ENCODE measurements around the gene NFKBIE.

The NFKBIE gene

GRCh38 chr6:44227148-44227793 lies 38.1 kb downstream of the NFKBIE start:
- DNase-seq, result no peak

DNA sequence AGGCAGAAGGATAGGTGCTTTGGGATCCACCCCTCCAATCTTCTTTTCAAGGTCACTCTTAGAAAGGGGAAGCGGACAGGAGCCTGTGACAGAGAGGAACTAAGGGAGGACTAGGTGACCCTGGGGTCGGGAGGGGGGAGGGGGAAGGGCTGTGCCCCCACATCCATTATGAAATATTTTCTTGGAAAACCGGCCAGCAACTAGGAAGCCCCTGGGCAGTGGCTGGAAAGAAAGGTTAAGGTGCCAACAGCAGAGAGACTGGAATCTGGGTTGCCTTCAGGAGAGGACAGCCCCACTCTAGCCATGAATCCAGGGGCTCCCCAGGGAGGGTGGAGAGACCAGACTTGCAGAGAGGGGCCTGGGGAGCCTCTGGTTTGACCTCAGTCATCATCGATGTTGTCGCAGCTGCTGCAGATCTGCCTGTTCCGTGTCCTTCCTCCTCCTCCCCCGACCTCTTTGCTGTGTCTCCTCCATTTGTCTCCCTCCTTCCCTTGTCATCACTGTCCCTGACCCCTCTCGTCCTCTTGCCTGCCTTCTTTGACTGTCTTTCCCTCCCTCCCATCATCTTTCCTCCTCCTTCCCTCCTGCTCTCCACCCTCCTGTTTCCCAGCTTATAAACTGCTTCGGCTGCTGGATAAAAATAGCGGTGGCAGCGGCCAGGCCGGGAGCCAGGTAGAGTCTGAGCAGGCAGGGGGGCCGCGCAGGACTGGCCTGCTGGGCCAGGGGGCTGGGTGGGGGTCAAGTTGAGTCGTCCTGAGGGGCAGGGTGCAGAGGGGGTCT lies 38.8 kb downstream of the NFKBIE start:
- DNase-seq, result peak in 4 of 51 donors; percentile 13 to 41 (median 24)

DNA sequence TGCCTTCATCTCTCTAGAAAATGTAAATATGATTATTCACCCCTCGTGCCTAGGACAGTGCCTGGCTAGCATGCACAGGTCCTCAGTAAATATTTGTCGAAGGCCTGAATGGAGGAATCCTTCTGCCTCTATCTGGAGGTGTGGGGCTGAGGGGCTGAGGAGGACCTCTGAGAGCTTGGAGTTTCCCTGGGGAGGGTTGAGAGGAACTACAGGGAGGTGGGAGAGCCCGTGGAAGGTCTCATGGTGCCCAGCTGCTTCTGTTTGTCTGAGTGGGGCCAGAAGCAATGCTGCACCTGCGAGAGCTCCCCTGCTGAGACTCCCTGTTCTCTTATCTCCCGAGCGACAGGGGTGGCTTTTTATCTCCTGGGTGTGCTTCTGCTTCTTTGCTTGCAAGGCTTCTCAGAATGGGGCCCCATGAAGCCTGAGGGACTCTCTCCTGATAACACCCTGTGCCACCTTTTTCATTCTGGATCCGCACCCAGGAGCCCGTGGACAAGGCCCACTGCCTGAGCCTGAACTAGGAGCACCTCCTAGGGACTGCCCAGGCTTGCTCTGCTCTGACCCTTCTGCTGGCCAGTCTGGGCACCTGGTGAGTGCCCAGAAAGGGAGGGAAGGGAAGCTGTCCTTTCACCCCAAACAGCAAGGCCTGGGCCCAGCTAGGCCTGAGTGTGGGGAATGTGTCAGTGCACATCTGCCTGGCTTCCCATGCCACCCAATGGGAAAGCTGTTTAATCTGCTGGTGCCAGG lies 39.6 kb downstream of the NFKBIE start:
- no peak for DNase-seq

DNA sequence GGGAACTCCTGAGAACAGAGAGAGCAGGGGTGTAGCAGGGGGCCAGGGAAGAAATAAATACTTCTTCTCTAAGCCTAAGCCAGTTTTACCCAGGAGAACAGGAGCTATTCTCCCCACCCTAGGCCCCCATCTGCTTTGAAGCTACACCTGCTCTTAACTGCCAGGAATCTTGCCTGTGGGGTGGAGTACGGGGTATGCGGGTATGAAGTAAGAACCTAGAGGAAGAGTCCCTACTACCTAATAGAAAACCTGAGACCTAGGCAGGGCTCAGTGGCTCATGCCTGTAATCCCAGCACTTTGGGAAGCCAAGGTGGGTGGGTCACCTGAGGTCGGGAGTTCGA lies 40.4 kb downstream of the NFKBIE start:
- DNase-seq, result no peak

DNA sequence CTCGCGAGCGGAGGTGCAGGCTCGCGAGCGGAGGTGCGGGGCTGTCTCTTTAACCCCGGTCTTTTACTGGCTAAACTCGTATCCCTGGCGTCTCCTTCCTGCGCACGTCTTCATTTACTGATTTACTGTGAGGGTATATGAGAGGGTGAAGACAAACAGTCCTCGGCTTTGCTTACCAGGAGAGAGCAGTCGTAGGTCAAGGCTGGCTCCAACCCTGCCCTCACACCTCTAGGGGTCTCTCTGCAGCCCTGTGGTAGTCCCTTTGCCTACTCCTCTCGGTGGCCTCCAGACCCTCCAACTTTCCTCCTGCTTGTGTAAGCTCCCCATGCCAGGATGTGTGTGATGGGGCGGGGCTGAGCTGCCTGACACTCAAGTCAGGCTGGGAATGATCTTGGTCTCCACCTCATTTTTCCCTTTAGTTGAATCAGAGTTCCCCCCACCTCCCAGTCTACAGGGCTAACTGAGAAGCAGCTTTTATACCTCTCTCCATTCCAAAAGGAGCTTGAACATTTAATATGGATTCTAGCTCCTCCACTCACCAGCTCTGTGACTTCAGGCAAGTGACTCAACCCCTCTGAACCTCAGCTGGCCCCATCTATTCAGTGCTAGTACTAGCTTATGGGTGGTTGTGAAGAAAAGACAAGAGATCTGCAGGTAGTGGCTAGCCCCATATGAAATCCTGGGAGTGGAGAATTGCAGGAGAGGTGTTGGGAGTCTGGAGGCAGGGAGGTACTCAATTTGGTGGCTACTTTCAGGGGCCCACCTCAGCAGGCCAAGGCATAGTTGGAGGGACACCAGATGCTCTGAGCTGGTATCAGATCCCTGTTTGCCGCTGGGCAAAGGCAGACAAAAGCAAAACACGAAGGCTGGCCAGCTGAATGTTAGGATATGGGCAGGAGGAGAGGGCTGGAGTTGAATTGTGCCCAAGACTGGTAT lies 41.1 kb downstream of the NFKBIE start:
- DNase-seq, result peak in 3 of 51 donors; percentile 17 to 33 (median 32)

DNA sequence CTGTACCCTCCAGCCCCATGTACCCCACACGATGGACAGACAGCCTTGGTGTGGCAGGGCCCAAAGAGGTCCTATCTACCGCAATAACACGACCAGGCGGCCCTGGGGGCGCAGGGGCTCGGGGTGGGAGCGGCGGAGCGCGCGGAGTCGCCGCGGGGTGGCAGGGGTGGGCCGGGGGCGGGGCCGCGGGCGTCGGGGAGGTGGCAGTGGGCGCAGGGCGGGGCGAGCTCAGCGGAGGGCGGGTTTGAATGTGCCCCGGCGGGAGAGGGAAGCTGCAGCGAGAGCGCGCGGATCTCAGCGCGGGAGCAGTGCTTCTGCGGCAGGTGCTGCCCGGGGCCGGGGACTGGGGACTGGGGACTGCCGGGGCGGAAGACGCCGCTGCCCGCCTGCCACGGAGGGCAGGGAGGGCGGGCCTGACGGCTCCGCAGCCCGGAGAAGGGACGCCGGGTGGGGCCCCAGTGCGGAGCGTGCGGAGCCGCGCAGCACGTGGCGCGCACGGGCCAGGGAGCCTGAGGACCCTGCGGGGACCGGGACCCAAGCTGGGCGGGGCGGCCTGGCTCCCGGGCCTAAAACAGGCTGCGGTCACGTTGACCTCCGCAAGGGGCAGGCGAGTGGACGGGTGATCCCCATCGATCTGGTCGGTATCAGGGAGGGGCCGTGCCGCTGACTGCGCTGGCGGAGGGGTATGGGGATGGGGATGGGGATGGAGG lies 41.9 kb downstream of the NFKBIE start, which contains the start of gene SLC29A1:
TSS of gene SLC29A1 (plus strand) at position 277 of the 710 bp plus-strand sequence. CDS start 3,719 bp downstream, outside the sequence.
- DNase-seq, result peak in 44 of 51 donors; percentile 16 to 75 (median 52)

GRCh38 chr6:44222486-44223318 lies 42.6 kb downstream of the NFKBIE start:
- DNase-seq, result peak in 3 of 51 donors; percentile 23 to 72 (median 45)

GRCh38 chr6:44221961-44222335 lies 43.4 kb downstream of the NFKBIE start:
- no peak for DNase-seq

DNA sequence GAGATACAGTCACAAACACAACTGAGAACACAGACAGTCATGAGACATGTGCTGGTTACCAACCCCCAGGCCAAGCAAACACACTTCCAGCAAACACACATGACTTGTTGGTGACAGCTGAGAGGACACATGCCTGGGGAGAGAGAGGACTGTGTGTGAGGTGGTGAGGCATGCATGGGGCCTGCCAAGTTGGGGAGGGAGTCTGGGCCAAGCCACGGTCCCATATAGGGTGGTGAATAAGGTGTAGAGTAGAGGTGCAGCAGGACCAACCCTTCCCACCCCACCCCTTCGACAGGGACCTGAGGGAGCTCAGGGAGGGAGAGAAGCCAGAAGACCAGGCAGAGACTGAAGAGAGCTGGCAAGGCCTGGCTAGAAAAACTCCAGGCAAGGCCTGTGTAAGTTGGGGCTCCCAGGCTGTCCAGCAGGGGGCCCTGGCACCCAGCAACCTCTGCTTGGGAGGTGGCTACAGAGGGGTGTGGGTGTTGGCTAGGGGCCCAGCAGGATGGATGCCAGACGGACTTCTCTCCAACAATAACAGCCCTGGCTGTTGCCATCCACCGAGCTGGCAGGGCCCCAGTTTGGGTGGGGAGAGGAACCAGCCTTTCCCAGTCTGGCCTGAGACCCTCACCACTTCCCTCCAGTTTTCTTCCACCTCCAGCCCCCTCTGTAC lies 43.9 kb downstream of the NFKBIE start:
- DNase-seq, result peak in 48 of 51 donors; percentile 5 to 85 (median 64)

- no peak for DNase-seq
Observed at GRCh38 chr6:44220913-44221290, 44.4 kb downstream of the NFKBIE start.

GRCh38 chr6:44219815-44220784 lies 45.3 kb downstream of the NFKBIE start:
- no peak for DNase-seq

- DNase-seq, result peak in 37 of 51 donors; percentile 9 to 77 (median 44)
Observed at GRCh38 chr6:44219053-44219814, 46.1 kb downstream of the NFKBIE start.

DNA sequence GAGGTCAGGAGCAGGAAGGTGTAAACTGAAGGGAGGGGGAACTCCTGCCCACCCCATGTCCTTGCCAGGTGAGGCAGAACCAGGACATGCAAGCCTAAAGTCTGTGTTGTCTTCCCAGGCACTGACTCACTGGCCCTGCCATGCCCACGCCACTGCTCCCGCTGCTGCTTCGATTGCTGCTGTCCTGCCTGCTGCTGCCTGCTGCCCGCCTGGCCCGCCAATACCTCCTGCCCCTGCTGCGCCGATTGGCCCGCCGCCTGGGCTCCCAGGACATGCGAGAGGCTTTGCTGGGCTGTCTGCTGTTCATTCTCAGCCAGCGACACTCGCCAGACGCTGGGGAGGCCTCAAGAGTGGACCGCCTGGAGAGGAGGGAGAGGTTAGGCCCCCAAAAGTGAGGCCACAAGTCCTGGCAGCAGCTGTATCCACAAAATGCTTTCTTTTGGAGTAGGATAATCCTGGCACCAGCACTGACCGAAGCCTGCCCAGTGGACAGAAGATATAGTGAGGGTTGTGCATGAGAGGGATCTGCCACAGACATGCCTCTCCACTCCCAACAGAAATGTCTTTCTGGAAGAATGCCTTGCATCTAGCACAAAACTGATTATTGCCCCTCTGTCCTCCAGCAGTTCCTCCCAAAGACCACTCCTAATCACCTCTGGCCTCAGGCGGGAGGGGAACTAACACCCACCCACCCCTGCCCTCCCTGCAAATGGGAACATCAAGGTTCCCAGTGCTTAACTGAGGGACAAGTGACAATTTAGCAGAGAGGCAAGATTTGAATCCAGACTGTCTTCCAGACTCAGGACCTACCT lies 47.8 kb downstream of the NFKBIE start:
- DNase-seq, result peak in 35 of 51 donors; percentile 14 to 78 (median 52)

DNA sequence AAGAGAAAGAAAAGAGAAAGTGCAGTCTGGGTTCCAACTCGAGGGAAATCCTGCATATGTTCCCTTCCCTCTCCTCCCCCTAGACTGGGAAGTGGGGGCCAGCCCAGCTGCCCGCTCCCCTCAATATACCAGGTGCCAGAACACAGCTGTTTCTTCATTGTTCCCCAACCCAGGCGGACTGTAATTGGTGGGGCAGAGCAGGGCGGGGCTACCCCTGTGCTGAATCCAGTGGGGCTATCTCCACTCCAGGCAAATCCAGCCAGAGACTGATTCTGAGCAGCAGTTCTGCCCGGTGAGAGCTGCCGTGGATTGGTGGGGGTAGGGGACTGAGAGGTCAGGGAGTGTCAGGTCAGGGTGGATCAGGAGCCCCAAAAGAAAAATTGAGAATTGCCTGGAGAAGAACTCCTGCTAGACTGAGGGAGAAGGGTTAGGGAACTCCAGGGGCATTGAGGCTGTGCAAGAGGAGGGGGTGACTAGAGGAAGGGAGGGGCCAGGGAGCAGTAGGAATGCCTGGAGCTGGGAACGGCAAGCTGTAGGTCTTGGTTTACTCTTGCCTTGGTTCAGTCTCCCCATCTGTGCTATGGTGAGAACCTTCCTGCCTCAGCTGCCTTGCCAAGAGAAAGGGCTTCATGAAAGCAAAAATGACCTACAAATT lies 48.5 kb downstream of the NFKBIE start, which contains the start of gene MYMX:
TSS of gene MYMX (plus strand) at position 250 of the 655 bp plus-strand sequence. CDS start 546 bp downstream, outside the sequence.
- no peak for DNase-seq

DNA sequence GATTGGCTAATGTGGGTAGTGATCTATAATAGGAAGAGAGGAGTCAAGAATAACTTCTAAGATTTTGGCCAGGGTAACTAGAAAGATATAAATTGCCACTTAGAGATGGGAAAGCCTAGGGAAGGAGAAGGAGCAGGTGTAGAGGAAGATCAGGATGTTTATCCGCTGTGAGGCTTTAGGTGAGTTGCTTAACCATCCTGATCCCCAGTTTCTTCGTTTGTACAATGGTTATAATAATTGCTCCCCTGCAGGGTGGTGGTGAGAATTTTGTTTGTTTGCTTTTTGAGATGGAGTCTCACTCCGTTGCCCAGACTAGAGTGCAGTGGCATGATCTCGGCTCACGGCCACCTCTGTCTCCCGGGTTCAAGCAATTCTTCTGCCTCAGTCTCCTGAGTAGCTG lies 51.0 kb downstream of the NFKBIE start:
- DNase-seq, result no peak
